OCI-LY1 (cell line): ENCODE measurements around the gene KLHL40.

Experiments
- H2AFZ ChIP-seq: fragments of 200-600 bp; sonication (generic), shearing (Covaris generic); 2 replicates; pipeline ENCODE4 v1.6.0; 2014; ENCODE audit warnings: antibody characterized with exemption, mild to moderate bottlenecking, low read length
- H3F3A ChIP-seq: fragments of 200-600 bp; sonication (generic), shearing (Covaris generic); 2 replicates; pipeline ENCODE4 v1.6.0; 2014; ENCODE audit warnings: mild to moderate bottlenecking, antibody characterized with exemption, low read length, moderate library complexity; ENCODE audit not compliant: insufficient read depth
- H3K27ac ChIP-seq: fragments of 200-600 bp; sonication (generic); 2 replicates; pipeline ENCODE4 v1.5.1; 2014; ENCODE audit warnings: low read length, mixed run types, mild to moderate bottlenecking, low read depth; ENCODE audit not compliant: poor library complexity, severe bottlenecking
- H3K27me3 ChIP-seq: fragments of 200-600 bp; sonication (generic); 2 replicates; pipeline ENCODE4 v1.6.0; 2014; ENCODE audit warnings: antibody characterized with exemption, mild to moderate bottlenecking, low read length, moderate library complexity; ENCODE audit not compliant: insufficient read depth
- H3K36me3 ChIP-seq: fragments of 200-600 bp; sonication (generic); 2 replicates; pipeline ENCODE4 v1.6.1; 2014; ENCODE audit warnings: mild to moderate bottlenecking, antibody characterized with exemption, low read length, moderate library complexity, mixed read lengths; ENCODE audit not compliant: insufficient read depth
- H3K4me1 ChIP-seq: fragments of 200-600 bp; sonication (generic); 2 replicates; pipeline ENCODE4 v1.5.1; 2014; ENCODE audit warnings: mild to moderate bottlenecking, low read length, moderate library complexity; ENCODE audit not compliant: insufficient read depth, severe bottlenecking
- H3K4me2 ChIP-seq: fragments of 200-600 bp; sonication (generic), shearing (Covaris generic); 2 replicates; pipeline ENCODE4 v1.6.1; 2014; ENCODE audit warnings: low read length
- H3K4me3 ChIP-seq: fragments of 200-600 bp; sonication (generic); 2 replicates; pipeline ENCODE4 v1.5.1; 2014; ENCODE audit warnings: low read length, low read depth, mild to moderate bottlenecking, mixed read lengths; ENCODE audit not compliant: poor library complexity, severe bottlenecking
- H3K79me2 ChIP-seq: fragments of 200-600 bp; shearing (Covaris generic); 2 replicates; pipeline ENCODE4 v1.6.1; 2016; ENCODE audit warnings: mixed run types, low read length, mixed read lengths; ENCODE audit not compliant: insufficient read depth
- H3K9ac ChIP-seq: fragments of 200-600 bp; sonication (generic), shearing (Covaris generic); 2 replicates; pipeline ENCODE4 v1.6.1; 2014; ENCODE audit warnings: mild to moderate bottlenecking, low read length, mixed read lengths
- H3K9me2 ChIP-seq: fragments of 200-600 bp; sonication (generic), shearing (Covaris generic); 2 replicates; pipeline ENCODE4 v1.6.1; 2014; ENCODE audit warnings: low read depth, mild to moderate bottlenecking, low read length, mixed read lengths
- H3K9me3 ChIP-seq: fragments of 200-600 bp; shearing (Covaris generic); 2 replicates; pipeline ENCODE4 v1.6.1; 2014; ENCODE audit warnings: low read length, mixed read lengths
- H4K20me1 ChIP-seq: fragments of 200-600 bp; sonication (generic), shearing (Covaris generic); 2 replicates; pipeline ENCODE4 v1.6.0; 2016; ENCODE audit warnings: mild to moderate bottlenecking, low read length; ENCODE audit not compliant: insufficient read depth
- EZH2 ChIP-seq: fragments of 200-600 bp; sonication (generic), shearing (Covaris generic); IDR thresholded peaks from 2 replicates; pipeline ENCODE4 v1.8.0; 2017; ENCODE audit warnings: borderline replicate concordance, mixed run types, mild to moderate bottlenecking, antibody characterized with exemption, low read length, moderate library complexity, mixed read lengths
- TF ChIP-seq, protein P1 (sequence below): fragments of 200-600 bp; sonication (generic), shearing (Covaris generic); IDR thresholded peaks from 2 replicates; pipeline ENCODE4 v1.5.1; 2017; ENCODE audit warnings: mild to moderate bottlenecking, antibody characterized with exemption, low read length, moderate library complexity, mixed read lengths

Gene KLHL40

DNA sequence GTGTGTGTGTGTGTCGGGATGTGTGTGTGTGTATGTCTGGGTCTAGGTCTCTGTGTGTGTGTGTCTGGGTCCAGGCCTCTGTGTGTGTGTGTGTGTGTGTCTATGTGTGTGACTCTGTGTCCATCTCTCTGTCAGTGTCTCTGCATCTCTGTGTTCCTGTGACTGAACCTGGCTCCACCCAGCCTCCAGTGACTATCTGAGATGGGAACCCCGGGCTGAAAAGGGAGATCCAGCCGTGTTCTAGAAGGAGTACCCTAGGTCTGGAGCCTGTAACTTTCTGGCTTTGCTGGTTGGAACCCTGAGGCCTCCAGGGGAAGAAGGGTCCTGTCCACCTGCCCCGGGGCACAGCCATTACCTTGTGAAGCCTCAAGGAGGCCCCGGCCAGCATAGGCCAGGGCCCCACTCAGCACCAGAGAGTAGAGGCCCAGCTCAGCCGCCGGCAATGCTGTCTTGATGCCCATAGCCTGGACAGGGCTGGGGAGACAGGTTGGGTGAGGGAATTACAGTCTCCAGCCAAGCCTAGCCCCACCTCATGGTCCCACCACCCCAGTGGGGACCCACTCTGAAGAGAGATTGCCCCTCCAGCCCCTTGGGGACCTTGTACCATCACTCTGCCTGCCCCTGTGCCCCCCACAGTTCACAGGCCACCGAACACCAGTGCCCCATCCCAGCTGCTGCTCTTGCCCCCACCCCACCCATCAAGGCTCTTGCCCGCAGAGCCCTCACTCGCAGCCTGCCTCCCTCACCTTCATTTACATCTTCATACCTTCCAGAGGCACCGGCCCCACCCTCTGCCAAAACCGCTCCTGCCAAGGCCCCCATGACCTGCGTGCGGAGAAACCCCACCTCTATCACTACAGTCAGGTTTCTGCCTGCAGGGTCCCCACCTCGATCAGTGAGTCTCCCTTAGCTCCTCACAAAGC lies 15.3 kb downstream of the KLHL40 start:
- Histone ChIP-seq H3K27me3 (no peaks in the 10 kb centered on the region), H3K27ac (no peak overlapping the region), H3K9ac (no peak overlapping the region), H3K79me2 (no peaks in the 10 kb centered on the region), H3K9me3 (no peaks in the 10 kb centered on the region), H3F3A (no peaks in the 10 kb centered on the region), H3K4me3 (no peak overlapping the region), H3K9me2 (no peaks in the 10 kb centered on the region), H2AFZ (no peak overlapping the region), H3K4me2 (no peak overlapping the region), H3K36me3 (no peaks in the 10 kb centered on the region), H4K20me1 (no peaks in the 10 kb centered on the region), H3K4me1 (no peaks in the 10 kb centered on the region)
- TF ChIP-seq EZH2, result no peak
- TF ChIP-seq, protein P1, sequence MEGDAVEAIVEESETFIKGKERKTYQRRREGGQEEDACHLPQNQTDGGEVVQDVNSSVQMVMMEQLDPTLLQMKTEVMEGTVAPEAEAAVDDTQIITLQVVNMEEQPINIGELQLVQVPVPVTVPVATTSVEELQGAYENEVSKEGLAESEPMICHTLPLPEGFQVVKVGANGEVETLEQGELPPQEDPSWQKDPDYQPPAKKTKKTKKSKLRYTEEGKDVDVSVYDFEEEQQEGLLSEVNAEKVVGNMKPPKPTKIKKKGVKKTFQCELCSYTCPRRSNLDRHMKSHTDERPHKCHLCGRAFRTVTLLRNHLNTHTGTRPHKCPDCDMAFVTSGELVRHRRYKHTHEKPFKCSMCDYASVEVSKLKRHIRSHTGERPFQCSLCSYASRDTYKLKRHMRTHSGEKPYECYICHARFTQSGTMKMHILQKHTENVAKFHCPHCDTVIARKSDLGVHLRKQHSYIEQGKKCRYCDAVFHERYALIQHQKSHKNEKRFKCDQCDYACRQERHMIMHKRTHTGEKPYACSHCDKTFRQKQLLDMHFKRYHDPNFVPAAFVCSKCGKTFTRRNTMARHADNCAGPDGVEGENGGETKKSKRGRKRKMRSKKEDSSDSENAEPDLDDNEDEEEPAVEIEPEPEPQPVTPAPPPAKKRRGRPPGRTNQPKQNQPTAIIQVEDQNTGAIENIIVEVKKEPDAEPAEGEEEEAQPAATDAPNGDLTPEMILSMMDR, result no peak

DNA sequence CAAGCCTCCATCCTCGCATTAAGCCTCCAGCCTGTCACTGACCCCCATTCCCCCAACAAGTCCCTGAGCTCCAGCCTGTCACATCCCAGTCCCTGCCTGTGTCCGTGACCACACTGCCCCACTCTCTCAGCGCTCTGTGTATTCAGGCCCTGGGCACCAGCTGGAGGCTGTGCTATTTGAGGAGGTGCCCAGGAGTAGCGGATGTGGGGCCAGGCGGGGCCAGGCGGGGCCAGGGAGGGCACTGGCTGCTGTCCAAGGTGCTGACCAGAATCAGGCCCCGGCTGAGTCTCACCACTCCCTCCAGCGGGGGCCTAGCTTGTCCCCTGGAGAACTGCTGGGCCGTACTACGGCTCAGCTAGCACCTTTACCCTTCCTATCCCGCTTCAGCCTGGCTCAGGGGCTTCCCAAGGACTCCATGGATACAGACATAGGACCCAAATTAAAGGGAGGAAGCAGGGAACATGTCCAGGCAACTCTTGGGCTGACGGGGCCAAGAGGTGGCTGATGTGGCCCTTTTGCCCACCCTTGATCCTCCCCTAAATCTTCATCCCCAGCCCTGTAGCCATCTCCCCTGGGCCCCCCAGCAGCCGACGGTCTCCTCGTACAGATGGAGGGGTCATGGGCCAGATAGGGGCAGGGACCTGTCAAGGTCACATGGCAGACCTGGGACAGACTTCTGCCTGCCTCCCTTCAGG lies 16.2 kb downstream of the KLHL40 start:
- Histone ChIP-seq H3K79me2 (no peaks in the 10 kb centered on the region), H3K36me3 (no peaks in the 10 kb centered on the region), H3K4me2 (no peak overlapping the region), H3K27me3 (no peaks in the 10 kb centered on the region), H3K27ac (no peak overlapping the region), H3K9me2 (no peaks in the 10 kb centered on the region), H3K9ac (no peak overlapping the region), H2AFZ (no peak overlapping the region), H4K20me1 (no peaks in the 10 kb centered on the region), H3F3A (no peaks in the 10 kb centered on the region), H3K9me3 (no peaks in the 10 kb centered on the region), H3K4me3 (no peak overlapping the region), H3K4me1 (no peaks in the 10 kb centered on the region)
- TF ChIP-seq, protein P1, result no peak
- TF ChIP-seq EZH2, result no peak

DNA sequence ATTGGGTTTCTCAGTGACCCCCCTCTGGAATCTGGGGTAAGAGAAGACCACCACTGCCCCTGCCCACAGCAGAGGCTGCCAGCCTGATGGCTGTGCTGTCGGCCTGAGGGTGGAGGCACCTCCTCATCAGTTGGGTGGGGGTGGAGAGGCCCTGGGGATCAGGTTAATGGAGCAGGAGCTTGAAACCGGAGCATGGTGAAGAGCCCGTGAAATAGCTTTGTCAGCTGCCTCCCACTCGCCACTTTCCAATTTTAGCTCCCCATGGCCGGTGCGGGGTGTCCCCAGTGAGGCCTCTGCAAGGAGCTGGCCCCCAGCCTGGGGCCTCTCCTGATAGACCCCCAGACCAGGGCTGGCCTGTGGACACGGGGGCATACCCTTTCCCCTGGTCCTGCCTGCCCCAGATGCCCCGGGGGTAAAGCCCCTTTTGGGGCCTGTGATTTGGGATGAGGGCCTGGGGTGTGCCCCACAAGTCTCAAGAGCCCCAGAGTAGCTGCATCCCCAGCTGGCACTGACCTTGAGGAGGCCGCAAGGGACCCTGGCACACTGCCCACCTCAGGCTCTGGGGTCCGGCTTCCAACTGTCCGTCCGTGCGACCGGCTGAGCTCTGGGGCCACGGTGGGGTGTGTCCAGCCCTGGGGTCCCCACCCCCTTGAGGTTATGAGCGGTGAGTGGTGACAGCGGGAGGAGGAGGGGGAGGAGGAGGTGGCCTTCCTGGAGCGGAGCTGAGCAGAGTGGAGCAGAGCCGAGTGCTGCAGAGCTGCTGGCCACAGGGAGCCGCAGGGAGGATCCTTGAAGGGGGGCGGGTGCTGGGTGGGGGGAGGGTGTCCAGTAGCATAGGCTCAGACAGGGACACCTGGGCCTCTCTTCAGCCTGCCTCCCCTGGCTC lies 17.0 kb downstream of the KLHL40 start, which contains the start of gene HHATL:
Gene HHATL (minus strand): TSS at position 733 of the 886 bp plus-strand sequence. CDS start 1,972 bp downstream, outside the sequence.
- H3K27ac ChIP-seq, result no peak within 1 kb of the TSS
- no peaks in the 10 kb centered on the region for H3K4me1 ChIP-seq
- no peaks in the 10 kb centered on the region for H3K9me3 ChIP-seq
- H3K4me2 ChIP-seq, result no peak within 1 kb of the TSS
- no peaks in the 10 kb centered on the region for H4K20me1 ChIP-seq
- no peak within 1 kb of the TSS for H2AFZ ChIP-seq
- no peak for TF ChIP-seq EZH2
- TF ChIP-seq, protein P1, result no peak
- no peaks in the 10 kb centered on the region for H3K27me3 ChIP-seq
- H3K4me3 ChIP-seq, result no peak within 1 kb of the TSS
- no peaks in the 10 kb centered on the region for H3K9me2 ChIP-seq
- H3K36me3 ChIP-seq, result no peaks in the 10 kb centered on the region
- no peaks in the 10 kb centered on the region for H3K79me2 ChIP-seq
- no peak within 1 kb of the TSS for H3K9ac ChIP-seq
- H3F3A ChIP-seq, result no peaks in the 10 kb centered on the region
